HEK293 (cell line): ENCODE results near the gene PCSK6.

Experiments used
- CTCF ChIA-PET: fragments of 350-600 bp; formaldehyde crosslinking; extraction: SDS; loops from one replicate; lab custom pipeline; 2021; ENCODE audit warnings: antibody characterized with exemption; lab: Yijun Ruan, JAX
- POLR2A ChIA-PET: fragments of 300-600 bp; formaldehyde crosslinking; extraction: SDS; loops from one replicate; lab custom pipeline; 2020; ENCODE audit warnings: antibody characterized with exemption, inconsistent platforms; lab: Yijun Ruan, JAX
- H3K27ac ChIP-seq: fragments of 200-500 bp; sonication (Bioruptor generic); 2 replicates; pipeline ENCODE4 v1.5.1; 2014; ENCODE audit warnings: low read depth, low read length, control low read depth, inconsistent platforms; ENCODE audit errors: extremely low read depth
- H3K36me3 ChIP-seq, 2 experiments: fragments of 200-500 bp in 1 of 2; sonication (Bioruptor generic) in 1 of 2; 1 replicate in 1 of 2; 2 replicates in 1 of 2; pipeline ENCODE4 v1.5.1; 2014 to 2017; ENCODE audit warnings: inconsistent platforms in 2 of 2, low read length in 2 of 2; ENCODE audit not compliant: control insufficient read depth in 2 of 2, insufficient read depth in 1 of 2
- H3K4me1 ChIP-seq: fragments of 200-500 bp; sonication (Bioruptor generic); 2 replicates; pipeline ENCODE4 v1.5.1; 2014; ENCODE audit warnings: mild to moderate bottlenecking, low read length, inconsistent platforms; ENCODE audit not compliant: control insufficient read depth, insufficient read depth
- H3K4me3 ChIP-seq: 2 replicates; pipeline ENCODE4 v1.5.1; 2011; ENCODE audit warnings: low read depth, mild to moderate bottlenecking, control low read depth, low read length, moderate library complexity
- H3K9me3 ChIP-seq: fragments of 200-500 bp; sonication (Bioruptor generic); 2 replicates; pipeline ENCODE4 v1.5.1; 2014; ENCODE audit warnings: low read depth, low read length, inconsistent platforms; ENCODE audit not compliant: control insufficient read depth, insufficient read depth
- ATF2 ChIP-seq: fragments of 450-650 bp; formaldehyde crosslinking; IDR thresholded peaks from 2 replicates; pipeline ENCODE4 v1.5.1; 2016; ENCODE audit warnings: missing biosample characterization, missing genetic modification characterization, low read depth
- CTCF ChIP-seq: fragments of 450-650 bp; formaldehyde crosslinking; IDR thresholded peaks from 2 replicates; pipeline ENCODE4 v1.5.1; 2016; ENCODE audit warnings: missing biosample characterization, missing genetic modification characterization
- INSM2 ChIP-seq: fragments of 450-650 bp; formaldehyde crosslinking; IDR thresholded peaks from 2 replicates; pipeline ENCODE4 v1.5.1; 2016; ENCODE audit warnings: missing biosample characterization, missing genetic modification characterization
- PBX3 ChIP-seq: sonication (generic); formaldehyde crosslinking; IDR thresholded peaks from 2 replicates; pipeline ENCODE4 v1.8.1; 2022; ENCODE audit warnings: mild to moderate bottlenecking, moderate library complexity, missing genetic modification reagents
- SP7 ChIP-seq: fragments of 450-650 bp; formaldehyde crosslinking; IDR thresholded peaks from 2 replicates; pipeline ENCODE4 v1.5.1; 2016; ENCODE audit warnings: missing biosample characterization, missing genetic modification characterization
- ZBTB26 ChIP-seq: fragments of 450-650 bp; formaldehyde crosslinking; optimal IDR thresholded peaks from 2 replicates; pipeline ENCODE3; 2016; ENCODE audit warnings: missing biosample characterization, mild to moderate bottlenecking, missing genetic modification characterization
- ZNF280C ChIP-seq: fragments of 450-650 bp; formaldehyde crosslinking; IDR thresholded peaks from 2 replicates; pipeline ENCODE4 v1.5.1; 2016; ENCODE audit warnings: missing biosample characterization, missing genetic modification characterization
- ZNF529 ChIP-seq: fragments of 450-650 bp; formaldehyde crosslinking; IDR thresholded peaks from 2 replicates; pipeline ENCODE4 v1.5.1; 2017; ENCODE audit warnings: missing genetic modification characterization, missing biosample characterization; ENCODE audit not compliant: insufficient replicate concordance
- ZNF560 ChIP-seq: fragments of 450-650 bp; formaldehyde crosslinking; IDR thresholded peaks from 2 replicates; pipeline ENCODE4 v1.5.1; 2017; ENCODE audit warnings: missing biosample characterization, missing genetic modification characterization, borderline replicate concordance
- ZNF624 ChIP-seq: fragments of 450-650 bp; formaldehyde crosslinking; IDR thresholded peaks from 2 replicates; pipeline ENCODE4 v1.5.1; 2017; ENCODE audit warnings: missing biosample characterization, missing genetic modification characterization
- ZNF768 ChIP-seq: fragments of 450-650 bp; formaldehyde crosslinking; IDR thresholded peaks from 2 replicates; pipeline ENCODE4 v1.5.1; 2018; ENCODE audit warnings: missing biosample characterization, mild to moderate bottlenecking, missing genetic modification characterization
- ZSCAN18 ChIP-seq: fragments of 450-650 bp; formaldehyde crosslinking; IDR thresholded peaks from 2 replicates; pipeline ENCODE4 v1.5.1; 2016; ENCODE audit warnings: missing biosample characterization, missing genetic modification characterization

PCSK6 gene

GRCh38 chr15:101262551-101262950, 227.0 kb downstream of the PCSK6 start:
- POLR2A ChIA-PET = no interaction called here
- Histone ChIP-seq H3K4me3 (no peak overlapping the region), H3K27ac (no peak overlapping the region), H3K36me3 (no peaks in the 10 kb centered on the region), H3K9me3 (no peaks in the 10 kb centered on the region)
- TF ChIP-seq ZNF624 (no peak), INSM2 (no peak), SP7 (tag by site-specific recombination) (no peak), ZNF560 (tag by site-specific recombination) (no peak), ZBTB26 (tag by site-specific recombination) (no peak), ZNF768 (tag by site-specific recombination) (no peak), PBX3 (no peak), ZSCAN18 (tag by site-specific recombination) (no peak), CTCF (tag by site-specific recombination) (no peak), ATF2 (tag by site-specific recombination) (no peak), ZNF529 (tag by site-specific recombination) (no peak), ZNF280C (tag by site-specific recombination) (no peak)
- TF ChIP-seq, all 188 proteins: peak for 0
- H3K4me1 ChIP-seq = no peaks in the 10 kb centered on the region
- CTCF ChIA-PET = interaction anchor here (0.6 to 1.8 kb wide), 6 partner anchors 10 to 630 kb away, joined by 3 to 14 read pairs (median 4); no protein-coding TSS in a partner anchor
